GM12892 (cell line): ENCODE data around the gene NTHL1.

ENCODE experiments used
- POLR2A ChIP-seq: IDR thresholded peaks from 2 replicates; pipeline ENCODE4 v1.6.1; 2011; ENCODE audit warnings: low read depth, low read length, control low read depth
- POLR2AphosphoS5 ChIP-seq: IDR thresholded peaks from 2 replicates; pipeline ENCODE4 v1.6.1; 2011; ENCODE audit warnings: low read depth, low read length, control low read depth
- TAF1 ChIP-seq: IDR thresholded peaks from 2 replicates; pipeline ENCODE4 v1.6.1; 2011; ENCODE audit warnings: low read depth, mild to moderate bottlenecking, control low read depth, low read length, borderline replicate concordance

DNA sequence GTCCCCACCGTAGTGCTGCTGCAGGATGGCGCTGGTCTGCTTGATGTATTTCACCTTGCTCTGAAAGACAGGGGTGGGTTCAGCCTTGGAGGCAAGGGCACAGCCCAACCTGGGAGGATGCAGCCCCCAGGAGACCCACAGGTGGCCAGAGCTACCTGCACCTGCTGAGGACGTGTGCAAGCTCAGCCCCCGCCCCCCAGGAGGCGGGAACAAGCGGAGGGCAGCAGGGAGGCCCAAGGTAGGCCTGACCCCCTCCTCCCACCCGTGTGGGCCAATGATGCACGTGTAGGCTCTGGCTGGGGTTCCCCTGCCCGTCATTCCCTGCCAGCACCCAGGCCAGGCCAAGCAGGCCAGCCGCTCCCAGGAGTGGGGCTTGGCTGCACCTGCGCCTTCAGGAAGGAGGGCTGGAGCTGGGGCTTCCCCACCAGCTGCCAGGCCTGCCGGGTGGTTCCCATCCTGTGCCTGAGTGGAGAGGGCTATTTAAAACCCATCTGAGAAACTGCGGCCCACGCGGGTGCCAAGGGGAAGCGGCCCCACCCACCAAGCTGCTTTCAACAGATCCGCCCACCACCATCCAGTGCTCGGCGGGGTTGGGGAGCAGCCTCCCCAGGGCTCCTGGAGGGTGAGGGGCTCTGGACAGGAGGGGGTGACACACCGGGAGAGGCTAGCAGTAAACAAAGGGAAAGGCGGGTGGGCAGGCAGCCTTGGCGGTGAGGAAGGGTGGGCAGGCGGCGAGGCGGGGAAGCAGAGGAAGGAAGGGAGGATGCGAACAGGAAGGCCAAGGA lies 3.8 kb downstream of the NTHL1 start:
- TF ChIP-seq POLR2AphosphoS5 (no peak), TAF1 (no peak), POLR2A (no peak)
